Measurements from ENCODE around the gene CELSR1. TPM values are rescaled to one million over a fixed set of nuclear protein-coding genes. Genes with fewer than 3 reads are reported as not detected.
"Not testable (repeated sequence)": the region's sequence is repeated elsewhere in the genome, so short reads cannot be mapped to it uniquely, and the experiment has no call there.

CELSR1 gene
- polyA plus RNA-seq, 4 donors: 21.5 to 28.6 (median 26.5) TPM

- DNase-seq (ENCODE audit: low read depth in 4 of 4, low spot score in 2 of 4): no peak
These were observed 50.3 kb downstream of the CELSR1 start for GRCh38 chr22:46486996-46487717.

GRCh38 chr22:46484861-46485595 lies 52.4 kb downstream of the CELSR1 start:
- DNase-seq (ENCODE audit: low read depth in 4 of 4, low spot score in 2 of 4): no peak

- DNase-seq (ENCODE audit: low read depth in 4 of 4, low spot score in 2 of 4): no peak
These were observed 53.1 kb downstream of the CELSR1 start for GRCh38 chr22:46484156-46484860.

GRCh38 chr22:46483353-46483752 lies 54.1 kb downstream of the CELSR1 start:
- no peak for DNase-seq (ENCODE audit: low read depth in 4 of 4, low spot score in 2 of 4)

GRCh38 chr22:46482056-46482675 lies 55.3 kb downstream of the CELSR1 start:
- DNase-seq (ENCODE audit: low read depth in 4 of 4, low spot score in 2 of 4): no peak

- no peak for DNase-seq (ENCODE audit: low read depth in 4 of 4, low spot score in 2 of 4)
These were observed 56.0 kb downstream of the CELSR1 start for GRCh38 chr22:46481386-46481785.

- no peak for DNase-seq (ENCODE audit: low read depth in 4 of 4, low spot score in 2 of 4)
These were observed 57.0 kb downstream of the CELSR1 start for GRCh38 chr22:46480396-46480795.

- no peak for DNase-seq (ENCODE audit: low read depth in 4 of 4, low spot score in 2 of 4)
These were observed 58.4 kb downstream of the CELSR1 start for GRCh38 chr22:46479046-46479445.

GRCh38 chr22:46478083-46478551 lies 59.3 kb downstream of the CELSR1 start:
- no peak for DNase-seq (ENCODE audit: low read depth in 4 of 4, low spot score in 2 of 4)

GRCh38 chr22:46476547-46476941 lies 60.9 kb downstream of the CELSR1 start:
- no peak for DNase-seq (ENCODE audit: low read depth in 4 of 4, low spot score in 2 of 4)

- DNase-seq (ENCODE audit: low read depth in 4 of 4, low spot score in 2 of 4): no peak
These were observed 63.4 kb downstream of the CELSR1 start for GRCh38 chr22:46473896-46474557.

GRCh38 chr22:46473021-46473779 lies 64.2 kb downstream of the CELSR1 start:
- DNase-seq (ENCODE audit: low read depth in 4 of 4, low spot score in 2 of 4): no peak

GRCh38 chr22:46472722-46473016 lies 64.8 kb downstream of the CELSR1 start:
- no peak for DNase-seq (ENCODE audit: low read depth in 4 of 4, low spot score in 2 of 4)

- no peak for DNase-seq (ENCODE audit: low read depth in 4 of 4, low spot score in 2 of 4)
These were observed 65.3 kb downstream of the CELSR1 start for GRCh38 chr22:46471901-46472721.

- not testable (repeated sequence) for DNase-seq (ENCODE audit: low read depth in 4 of 4, low spot score in 2 of 4)
These were observed 66.1 kb downstream of the CELSR1 start for GRCh38 chr22:46471330-46471729.

- no peak for DNase-seq (ENCODE audit: low read depth in 4 of 4, low spot score in 2 of 4)
These were observed 67.7 kb downstream of the CELSR1 start for GRCh38 chr22:46469711-46470110.

- no peak for DNase-seq (ENCODE audit: low read depth in 4 of 4, low spot score in 2 of 4)
These were observed 70.4 kb downstream of the CELSR1 start for GRCh38 chr22:46467006-46467405.

GRCh38 chr22:46466255-46466676 lies 71.2 kb downstream of the CELSR1 start:
- DNase-seq (ENCODE audit: low read depth in 4 of 4, low spot score in 2 of 4): no peak

GRCh38 chr22:46465793-46466192 lies 71.6 kb downstream of the CELSR1 start:
- no peak for DNase-seq (ENCODE audit: low read depth in 4 of 4, low spot score in 2 of 4)
